ENCODE measurements around the gene OR13C9.
"Not testable (repeated sequence)": the region's sequence is repeated elsewhere in the genome, so short reads cannot be mapped to it uniquely, and the experiment has no call there.

The OR13C9 gene

DNA sequence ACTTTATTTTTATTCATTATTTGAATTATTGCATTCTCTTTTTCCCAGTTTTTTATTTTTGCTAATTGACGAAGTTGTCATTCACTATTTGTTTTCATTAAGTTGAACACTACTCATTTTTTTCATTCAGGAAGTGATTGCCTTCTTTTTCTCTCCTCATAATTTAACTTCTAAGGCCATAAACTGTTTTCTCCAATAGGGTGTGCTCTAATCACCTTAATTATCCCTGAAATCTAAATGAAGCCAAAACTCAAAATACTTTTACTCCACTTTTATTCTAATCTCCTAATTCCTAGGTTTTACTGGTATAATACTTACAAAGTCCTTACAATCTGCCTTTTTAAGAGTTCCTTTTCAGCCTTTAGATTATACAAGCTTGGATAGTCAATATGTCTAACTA, 9.7 kb downstream of the OR13C9 start:
- Histone ChIP-seq H3K27ac (ENCODE audit: low read depth, low read length) (no peak overlapping the region), H4K20me1 (ENCODE audit: low read depth, low read length) (no peaks in the 10 kb centered on the region), H3K4me3 (ENCODE audit: insufficient read depth, low read length, poor library complexity, severe bottlenecking) (no peak overlapping the region), H3K4me2 (ENCODE audit: low read depth, low read length, poor library complexity, severe bottlenecking) (no peak overlapping the region), H2AFZ (ENCODE audit: low read depth, low read length, severe bottlenecking) (no peak overlapping the region), H3K27me3 (ENCODE audit: low read length) (no peaks in the 10 kb centered on the region), H3K9me2 (replicated peaks; ENCODE audit: insufficient read depth, low read length) (no peaks in the 10 kb centered on the region), H3K9me3 (ENCODE audit: insufficient read depth, low read length) (no peaks in the 10 kb centered on the region), H3K79me2 (ENCODE audit: insufficient read depth, low read length) (no peaks in the 10 kb centered on the region), H3F3A (ENCODE audit: insufficient read depth) (no peaks in the 10 kb centered on the region), H3K9ac (ENCODE audit: low read length) (no peak overlapping the region), H3K36me3 (ENCODE audit: low read length) (no peaks in the 10 kb centered on the region)
- TF ChIP-seq CTCF (IDR thresholded peaks at IDR 0.05; ENCODE audit: insufficient read depth, low read length, poor library complexity, severe bottlenecking) (no peak), EZH2phosphoT487 (conservative IDR thresholded peaks at IDR 0.05; ENCODE audit: low read length) (no peak)

GRCh38 chr9:104606152-104606551, 11.9 kb downstream of the OR13C9 start:
- Histone ChIP-seq H2AFZ (ENCODE audit: low read depth, low read length, severe bottlenecking) (no peak overlapping the region), H3K4me3 (ENCODE audit: insufficient read depth, low read length, poor library complexity, severe bottlenecking) (no peak overlapping the region), H3K9me3 (ENCODE audit: insufficient read depth, low read length) (no peaks in the 10 kb centered on the region), H3K27ac (ENCODE audit: low read depth, low read length) (no peak overlapping the region), H3K36me3 (ENCODE audit: low read length) (no peaks in the 10 kb centered on the region), H3K79me2 (ENCODE audit: insufficient read depth, low read length) (no peaks in the 10 kb centered on the region), H3F3A (ENCODE audit: insufficient read depth) (no peaks in the 10 kb centered on the region), H3K9ac (ENCODE audit: low read length) (no peak overlapping the region), H3K9me2 (replicated peaks; ENCODE audit: insufficient read depth, low read length) (no peaks in the 10 kb centered on the region), H3K27me3 (ENCODE audit: low read length) (no peaks in the 10 kb centered on the region), H4K20me1 (ENCODE audit: low read depth, low read length) (no peaks in the 10 kb centered on the region), H3K4me2 (ENCODE audit: low read depth, low read length, poor library complexity, severe bottlenecking) (no peak overlapping the region)
- no peak for TF ChIP-seq CTCF (IDR thresholded peaks at IDR 0.05; ENCODE audit: insufficient read depth, low read length, poor library complexity, severe bottlenecking)
- TF ChIP-seq EZH2phosphoT487 (conservative IDR thresholded peaks at IDR 0.05; ENCODE audit: low read length) = no peak

GRCh38 chr9:104605527-104605926, 12.5 kb downstream of the OR13C9 start, which contains the start of gene OR13C2:
Gene OR13C2 (minus strand): TSS chr9:104605627. CDS start chr9:104605627, 0 bp downstream.
- H2AFZ ChIP-seq (ENCODE audit: low read depth, low read length, severe bottlenecking); H3K9ac ChIP-seq (ENCODE audit: low read length); H3K27ac ChIP-seq (ENCODE audit: low read depth, low read length); H3K79me2 ChIP-seq (ENCODE audit: insufficient read depth, low read length); H3K9me3 ChIP-seq (ENCODE audit: insufficient read depth, low read length); H3K27me3 ChIP-seq (ENCODE audit: low read length); H3K9me2 ChIP-seq (replicated peaks; ENCODE audit: insufficient read depth, low read length); H3K4me2 ChIP-seq (ENCODE audit: low read depth, low read length, poor library complexity, severe bottlenecking); H3F3A ChIP-seq (ENCODE audit: insufficient read depth); H4K20me1 ChIP-seq (ENCODE audit: low read depth, low read length); H3K36me3 ChIP-seq (ENCODE audit: low read length); H3K4me3 ChIP-seq (ENCODE audit: insufficient read depth, low read length, poor library complexity, severe bottlenecking): not testable (repeated sequence)

GRCh38 chr9:104604801-104605200, 13.2 kb downstream of the OR13C9 start:
- Histone ChIP-seq H3F3A (ENCODE audit: insufficient read depth) (no peaks in the 10 kb centered on the region), H3K9ac (ENCODE audit: low read length) (no peak overlapping the region), H4K20me1 (ENCODE audit: low read depth, low read length) (no peaks in the 10 kb centered on the region), H3K9me3 (ENCODE audit: insufficient read depth, low read length) (no peaks in the 10 kb centered on the region), H3K79me2 (ENCODE audit: insufficient read depth, low read length) (no peaks in the 10 kb centered on the region), H3K27me3 (ENCODE audit: low read length) (no peaks in the 10 kb centered on the region), H3K36me3 (ENCODE audit: low read length) (no peaks in the 10 kb centered on the region), H2AFZ (ENCODE audit: low read depth, low read length, severe bottlenecking) (no peak overlapping the region), H3K9me2 (replicated peaks; ENCODE audit: insufficient read depth, low read length) (no peaks in the 10 kb centered on the region), H3K4me3 (ENCODE audit: insufficient read depth, low read length, poor library complexity, severe bottlenecking) (no peak overlapping the region), H3K4me2 (ENCODE audit: low read depth, low read length, poor library complexity, severe bottlenecking) (no peak overlapping the region), H3K27ac (ENCODE audit: low read depth, low read length) (no peak overlapping the region)
- TF ChIP-seq EZH2phosphoT487 (conservative IDR thresholded peaks at IDR 0.05; ENCODE audit: low read length) = no peak
- no peak for TF ChIP-seq CTCF (IDR thresholded peaks at IDR 0.05; ENCODE audit: insufficient read depth, low read length, poor library complexity, severe bottlenecking)

DNA sequence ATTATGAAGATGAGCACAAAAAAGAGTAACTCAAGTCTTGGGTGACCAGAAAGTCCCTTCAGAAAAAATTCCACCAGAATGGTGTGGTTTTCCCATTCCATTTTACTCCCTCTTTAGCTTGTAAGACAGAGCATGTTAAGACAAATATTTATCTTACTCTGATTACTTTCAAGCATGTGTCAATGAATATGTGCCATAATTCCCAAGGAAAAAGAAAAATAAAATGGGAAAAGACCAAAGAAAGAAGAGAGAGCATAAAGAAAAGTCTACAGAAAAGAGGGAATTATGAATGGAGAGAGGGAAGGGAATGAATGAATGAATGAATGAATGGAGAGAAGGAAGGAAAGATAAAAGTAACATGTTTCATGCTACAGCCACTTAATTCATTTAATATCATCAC, 18.7 kb downstream of the OR13C9 start, which contains the start of gene OR13C5:
TSS of gene OR13C5 (minus strand) at position 101 of the 400 bp plus-strand sequence. CDS start at position 101, 0 bp downstream.
- H3K9me2 ChIP-seq (replicated peaks; ENCODE audit: insufficient read depth, low read length); H3K79me2 ChIP-seq (ENCODE audit: insufficient read depth, low read length); H3K9ac ChIP-seq (ENCODE audit: low read length); H2AFZ ChIP-seq (ENCODE audit: low read depth, low read length, severe bottlenecking); H3K27ac ChIP-seq (ENCODE audit: low read depth, low read length); H3K4me2 ChIP-seq (ENCODE audit: low read depth, low read length, poor library complexity, severe bottlenecking); H3F3A ChIP-seq (ENCODE audit: insufficient read depth); H3K4me3 ChIP-seq (ENCODE audit: insufficient read depth, low read length, poor library complexity, severe bottlenecking); H3K36me3 ChIP-seq (ENCODE audit: low read length); H4K20me1 ChIP-seq (ENCODE audit: low read depth, low read length); H3K9me3 ChIP-seq (ENCODE audit: insufficient read depth, low read length); H3K27me3 ChIP-seq (ENCODE audit: low read length): not testable (repeated sequence)

DNA sequence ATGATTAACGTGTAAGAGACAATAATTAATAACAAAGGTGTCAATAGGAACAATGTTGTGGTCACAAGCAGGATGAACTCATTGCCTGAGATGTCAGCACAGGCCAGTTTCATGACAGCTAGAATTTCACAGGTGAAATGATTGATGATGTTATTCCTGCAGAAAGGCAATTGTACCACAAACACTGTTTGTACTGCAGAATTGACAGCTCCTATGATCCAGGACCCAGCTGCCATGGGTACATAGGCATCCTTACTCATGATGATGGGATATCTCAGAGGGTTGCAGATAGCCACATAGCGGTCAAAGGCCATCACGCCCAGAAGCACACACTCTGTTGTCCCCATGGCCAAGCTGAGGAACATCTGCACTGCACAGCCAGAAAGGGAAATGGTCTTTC, 19.3 kb downstream of the OR13C9 start:
- H3F3A ChIP-seq (ENCODE audit: insufficient read depth); H3K4me2 ChIP-seq (ENCODE audit: low read depth, low read length, poor library complexity, severe bottlenecking); H3K79me2 ChIP-seq (ENCODE audit: insufficient read depth, low read length); H3K9me2 ChIP-seq (replicated peaks; ENCODE audit: insufficient read depth, low read length); H3K27me3 ChIP-seq (ENCODE audit: low read length); H3K9me3 ChIP-seq (ENCODE audit: insufficient read depth, low read length); H2AFZ ChIP-seq (ENCODE audit: low read depth, low read length, severe bottlenecking); H3K27ac ChIP-seq (ENCODE audit: low read depth, low read length); H3K9ac ChIP-seq (ENCODE audit: low read length); H3K36me3 ChIP-seq (ENCODE audit: low read length); H3K4me3 ChIP-seq (ENCODE audit: insufficient read depth, low read length, poor library complexity, severe bottlenecking); H4K20me1 ChIP-seq (ENCODE audit: low read depth, low read length): not testable (repeated sequence)

Data from SU-DHL-6 (cell line).